Panc1 (cell line): Measurements from ENCODE around the gene SLC22A15. TPM values are rescaled to one million over a fixed set of nuclear protein-coding genes. Genes with fewer than 3 reads are reported as not detected.

Experiments
- ATAC-seq: fragments of 200-7000 bp; cut with Tn5 transposase; 2 replicates; pipeline ENCODE4 v1.9.1; 2020; ENCODE audit warnings: mild to moderate bottlenecking, moderate library complexity
- BruUV-seq: library from RNA; stranded (reverse); fragments of 400-500 nt; replicated peaks from 2 replicates; lab custom pipeline; 2021; lab: Mats Ljungman, UMichigan
- CTCF ChIA-PET: fragments of 300-600 bp; sonication (Branson Sonifier 250); formaldehyde crosslinking; loops from one replicate; lab custom pipeline; 2022; ENCODE audit warnings: antibody characterized with exemption; lab: Charles Lee
- POLR2A ChIA-PET: fragments of 300-600 bp; sonication (Branson Sonifier 250); formaldehyde crosslinking; loops from one replicate; lab custom pipeline; 2022; ENCODE audit warnings: antibody characterized with exemption; lab: Charles Lee
- DNase-seq: peaks from one replicate; pipeline ENCODE4 v3.0.0-alpha.2; 2010; ENCODE audit warnings: low read depth, low spot score
- H3K27ac ChIP-seq: 2 replicates; pipeline ENCODE4 v1.5.1; 2011; ENCODE audit warnings: mild to moderate bottlenecking, low read length, inconsistent platforms
- H3K27me3 ChIP-seq: fragments of 200-500 bp; sonication (Bioruptor generic); 2 replicates; pipeline ENCODE4 v1.6.0; 2014; ENCODE audit warnings: low read length, inconsistent platforms; ENCODE audit not compliant: control insufficient read depth, insufficient read depth
- H3K36me3 ChIP-seq: fragments of 200-500 bp; sonication (Bioruptor generic); 2 replicates; pipeline ENCODE4 v1.5.1; 2014; ENCODE audit warnings: inconsistent platforms, mild to moderate bottlenecking, low read length, moderate library complexity; ENCODE audit not compliant: control insufficient read depth, insufficient read depth
- H3K4me1 ChIP-seq: 2 replicates; pipeline ENCODE4 v1.5.1; 2011; ENCODE audit warnings: inconsistent platforms, mild to moderate bottlenecking, low read length, moderate library complexity; ENCODE audit not compliant: control insufficient read depth, insufficient read depth
- H3K4me3 ChIP-seq, 2 experiments: 2 replicates each; pipeline ENCODE4 v1.5.1; 2011 to 2012; ENCODE audit warnings: low read depth in 2 of 2, low read length in 2 of 2, mild to moderate bottlenecking in 2 of 2, inconsistent platforms in 1 of 2, moderate library complexity in 1 of 2
- H3K9me3 ChIP-seq: fragments of 200-500 bp; sonication (Bioruptor generic); 2 replicates; pipeline ENCODE4 v1.5.1; 2014; ENCODE audit warnings: low read depth, mild to moderate bottlenecking, inconsistent platforms, low read length, moderate library complexity; ENCODE audit not compliant: control insufficient read depth, insufficient read depth
- POLR2AphosphoS5 ChIP-seq: IDR thresholded peaks from 2 replicates; pipeline ENCODE4 v1.6.1; 2012; ENCODE audit warnings: mild to moderate bottlenecking, low read depth, low read length, moderate library complexity
- SIN3A ChIP-seq: IDR thresholded peaks from 2 replicates; pipeline ENCODE4 v1.6.1; 2012; ENCODE audit warnings: low read depth, mild to moderate bottlenecking, low read length, moderate library complexity, borderline replicate concordance; ENCODE audit not compliant: insufficient read depth
- TCF7L2 ChIP-seq: IDR thresholded peaks from 2 replicates; pipeline ENCODE4 v1.6.1; 2011; ENCODE audit warnings: mild to moderate bottlenecking, low read depth, low read length, inconsistent platforms
- in situ Hi-C: cut with HindIII; loops from 2 replicates; pipeline ENCODE4 v1.10.0; 2016; ENCODE audit warnings: low sequenced_read_pairs, low pct_unique_long_range_greater_than_20kb
- intact Hi-C: fragments of 100-400 bp; cut with micrococcal nuclease; formaldehyde crosslinking; loops from one replicate; pipeline ENCODE4 v1.10.0; 2022; ENCODE audit not compliant: unreplicated experiment
- total RNA-seq: library from RNA; stranded (reverse); gene quantifications from one replicate; pipeline ENCODE4 v1.2.1, GENCODE V29; 2021; ENCODE audit not compliant: unreplicated experiment
- TF ChIP-seq, protein P1 (sequence below), 2 experiments: IDR thresholded peaks; 2 replicates each; pipeline ENCODE4 v1.6.1; 2011 to 2012; ENCODE audit warnings: low read depth in 2 of 2, control low read depth in 1 of 2, low read length in 1 of 2, mild to moderate bottlenecking in 1 of 2, moderate library complexity in 1 of 2; ENCODE audit not compliant: insufficient read depth in 1 of 2
- TF ChIP-seq, protein P2 (sequence below): fragments of 450-650 bp; IDR thresholded peaks from 2 replicates; pipeline ENCODE4 v1.5.1; 2017; ENCODE audit warnings: mild to moderate bottlenecking

The SLC22A15 gene
- total RNA-seq, 1 experiment from 2014 or later: 0.21 TPM

DNA sequence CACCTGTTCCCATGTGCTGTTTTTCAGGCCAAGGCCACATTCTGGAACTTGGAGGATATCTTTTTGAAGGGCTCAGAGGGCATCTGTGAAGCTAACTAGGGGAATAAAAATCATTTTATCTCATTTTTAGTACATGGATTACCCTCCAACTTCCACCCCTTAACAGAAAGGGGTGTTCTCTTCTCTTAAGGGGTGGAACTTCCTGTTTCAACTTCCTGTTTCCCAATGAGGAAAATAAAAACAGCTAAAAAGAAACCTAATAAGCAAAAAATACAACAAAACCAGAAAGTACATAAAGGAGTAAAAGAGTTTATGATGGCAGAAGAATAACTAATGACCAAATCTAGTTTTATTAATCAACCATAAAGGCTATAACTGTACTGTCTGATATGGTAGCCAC, 24.8 kb upstream of the SLC22A15 start:
- no peak for TF ChIP-seq TCF7L2
- TF ChIP-seq, protein P1, sequence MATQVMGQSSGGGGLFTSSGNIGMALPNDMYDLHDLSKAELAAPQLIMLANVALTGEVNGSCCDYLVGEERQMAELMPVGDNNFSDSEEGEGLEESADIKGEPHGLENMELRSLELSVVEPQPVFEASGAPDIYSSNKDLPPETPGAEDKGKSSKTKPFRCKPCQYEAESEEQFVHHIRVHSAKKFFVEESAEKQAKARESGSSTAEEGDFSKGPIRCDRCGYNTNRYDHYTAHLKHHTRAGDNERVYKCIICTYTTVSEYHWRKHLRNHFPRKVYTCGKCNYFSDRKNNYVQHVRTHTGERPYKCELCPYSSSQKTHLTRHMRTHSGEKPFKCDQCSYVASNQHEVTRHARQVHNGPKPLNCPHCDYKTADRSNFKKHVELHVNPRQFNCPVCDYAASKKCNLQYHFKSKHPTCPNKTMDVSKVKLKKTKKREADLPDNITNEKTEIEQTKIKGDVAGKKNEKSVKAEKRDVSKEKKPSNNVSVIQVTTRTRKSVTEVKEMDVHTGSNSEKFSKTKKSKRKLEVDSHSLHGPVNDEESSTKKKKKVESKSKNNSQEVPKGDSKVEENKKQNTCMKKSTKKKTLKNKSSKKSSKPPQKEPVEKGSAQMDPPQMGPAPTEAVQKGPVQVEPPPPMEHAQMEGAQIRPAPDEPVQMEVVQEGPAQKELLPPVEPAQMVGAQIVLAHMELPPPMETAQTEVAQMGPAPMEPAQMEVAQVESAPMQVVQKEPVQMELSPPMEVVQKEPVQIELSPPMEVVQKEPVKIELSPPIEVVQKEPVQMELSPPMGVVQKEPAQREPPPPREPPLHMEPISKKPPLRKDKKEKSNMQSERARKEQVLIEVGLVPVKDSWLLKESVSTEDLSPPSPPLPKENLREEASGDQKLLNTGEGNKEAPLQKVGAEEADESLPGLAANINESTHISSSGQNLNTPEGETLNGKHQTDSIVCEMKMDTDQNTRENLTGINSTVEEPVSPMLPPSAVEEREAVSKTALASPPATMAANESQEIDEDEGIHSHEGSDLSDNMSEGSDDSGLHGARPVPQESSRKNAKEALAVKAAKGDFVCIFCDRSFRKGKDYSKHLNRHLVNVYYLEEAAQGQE (IDR thresholded peaks at IDR 0.05; ENCODE audit: insufficient read depth in 1 of 2, low read depth in 2 of 2, low read length in 1 of 2): no peak
- TF ChIP-seq SIN3A: no peak
- TF ChIP-seq, protein P2, sequence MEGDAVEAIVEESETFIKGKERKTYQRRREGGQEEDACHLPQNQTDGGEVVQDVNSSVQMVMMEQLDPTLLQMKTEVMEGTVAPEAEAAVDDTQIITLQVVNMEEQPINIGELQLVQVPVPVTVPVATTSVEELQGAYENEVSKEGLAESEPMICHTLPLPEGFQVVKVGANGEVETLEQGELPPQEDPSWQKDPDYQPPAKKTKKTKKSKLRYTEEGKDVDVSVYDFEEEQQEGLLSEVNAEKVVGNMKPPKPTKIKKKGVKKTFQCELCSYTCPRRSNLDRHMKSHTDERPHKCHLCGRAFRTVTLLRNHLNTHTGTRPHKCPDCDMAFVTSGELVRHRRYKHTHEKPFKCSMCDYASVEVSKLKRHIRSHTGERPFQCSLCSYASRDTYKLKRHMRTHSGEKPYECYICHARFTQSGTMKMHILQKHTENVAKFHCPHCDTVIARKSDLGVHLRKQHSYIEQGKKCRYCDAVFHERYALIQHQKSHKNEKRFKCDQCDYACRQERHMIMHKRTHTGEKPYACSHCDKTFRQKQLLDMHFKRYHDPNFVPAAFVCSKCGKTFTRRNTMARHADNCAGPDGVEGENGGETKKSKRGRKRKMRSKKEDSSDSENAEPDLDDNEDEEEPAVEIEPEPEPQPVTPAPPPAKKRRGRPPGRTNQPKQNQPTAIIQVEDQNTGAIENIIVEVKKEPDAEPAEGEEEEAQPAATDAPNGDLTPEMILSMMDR: no peak
- no peak for TF ChIP-seq POLR2AphosphoS5
- Histone ChIP-seq H3K27ac (no peak overlapping the region), H3K4me1 (no peaks in the 10 kb centered on the region), H3K4me3 (no peak overlapping the region), H3K36me3 (no peaks in the 10 kb centered on the region), H3K27me3 (no peaks in the 10 kb centered on the region), H3K9me3 (no peaks in the 10 kb centered on the region)
- no peak for ATAC-seq
- BruUV-seq: no TSS peak
- ChIA-PET POLR2A (no interaction called here), CTCF (no interaction called here)
- in situ Hi-C loops: no loop called here
- intact Hi-C loops: no loop called here
- DNase-seq: no peak

DNA sequence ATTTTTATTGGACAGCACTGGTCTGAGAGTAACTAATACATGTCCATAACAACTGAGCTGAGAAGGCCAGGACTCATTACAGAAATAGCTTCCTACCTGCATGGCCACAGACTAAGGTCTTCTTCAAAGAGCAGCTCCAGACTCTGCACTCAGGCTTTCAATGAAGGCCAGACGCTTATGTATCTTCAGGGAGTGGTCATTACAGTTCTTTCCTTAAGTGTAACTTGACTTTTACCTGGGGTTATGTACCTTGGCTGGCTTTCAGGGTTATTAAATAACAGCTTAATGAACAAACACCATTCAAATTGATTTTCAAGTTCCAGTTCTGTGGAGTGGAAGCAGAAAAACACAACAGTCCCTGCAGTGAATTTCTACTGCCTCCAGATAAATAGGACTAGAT, 23.8 kb upstream of the SLC22A15 start:
- intact Hi-C loops (no loop called here), in situ Hi-C loops (no loop called here)
- Histone ChIP-seq H3K27me3 (no peaks in the 10 kb centered on the region), H3K4me3 (no peak overlapping the region), H3K4me1 (no peaks in the 10 kb centered on the region), H3K36me3 (no peaks in the 10 kb centered on the region), H3K27ac (no peak overlapping the region), H3K9me3 (no peaks in the 10 kb centered on the region)
- TF ChIP-seq TCF7L2 (no peak), SIN3A (no peak), POLR2AphosphoS5 (no peak)
- TF ChIP-seq, protein P1 (IDR thresholded peaks at IDR 0.05; ENCODE audit: insufficient read depth in 1 of 2, low read depth in 2 of 2, low read length in 1 of 2): no peak
- TF ChIP-seq, protein P2: no peak
- ATAC-seq (no peak), DNase-seq (no peak)
- ChIA-PET CTCF (no interaction called here), POLR2A (no interaction called here)
- no TSS peak for BruUV-seq
